ENCODE measurements around the gene IFTAP.
"Not testable (repeated sequence)": the region's sequence is repeated elsewhere in the genome, so short reads cannot be mapped to it uniquely, and the experiment has no call there.

The IFTAP gene

GRCh38 chr11:36594316-36594989, at the start of gene IFTAP:
TSS of gene IFTAP (plus strand) at chr11:36594502. CDS start at chr11:36610104, 15,602 bp downstream.
- H3K4me3 ChIP-seq (ENCODE audit: low read depth, low read length) = peak within 1 kb of the TSS; percentile 81
- peak; percentile 65 for DNase-seq (ENCODE audit: low read depth)

- DNase-seq (ENCODE audit: low read depth) = no peak
- H3K4me3 ChIP-seq (ENCODE audit: low read depth, low read length) = no peak overlapping the region
Measured at GRCh38 chr11:36550385-36551115, 43.8 kb upstream of the IFTAP start.

GRCh38 chr11:36557390-36557789, 36.9 kb upstream of the IFTAP start:
- not testable (repeated sequence) for H3K4me3 ChIP-seq (ENCODE audit: low read depth, low read length); DNase-seq (ENCODE audit: low read depth)

- no peak for DNase-seq (ENCODE audit: low read depth)
- no peak overlapping the region for H3K4me3 ChIP-seq (ENCODE audit: low read depth, low read length)
Measured at GRCh38 chr11:36557991-36558390, 36.3 kb upstream of the IFTAP start.

- H3K4me3 ChIP-seq (ENCODE audit: low read depth, low read length) = no peak overlapping the region
- DNase-seq (ENCODE audit: low read depth) = no peak
Measured at GRCh38 chr11:36558571-36559413, 35.5 kb upstream of the IFTAP start.

- DNase-seq (ENCODE audit: low read depth) = peak; percentile 13
- peak overlapping the region; percentile 37 for H3K4me3 ChIP-seq (ENCODE audit: low read depth, low read length)
Measured at GRCh38 chr11:36564376-36565030, 29.8 kb upstream of the IFTAP start.

- no peak for DNase-seq (ENCODE audit: low read depth)
- no peak overlapping the region for H3K4me3 ChIP-seq (ENCODE audit: low read depth, low read length)
Measured at GRCh38 chr11:36565031-36565610, 29.2 kb upstream of the IFTAP start.

- no peak overlapping the region for H3K4me3 ChIP-seq (ENCODE audit: low read depth, low read length)
- DNase-seq (ENCODE audit: low read depth) = no peak
Measured at GRCh38 chr11:36566407-36567053, 27.8 kb upstream of the IFTAP start.

- no peak for DNase-seq (ENCODE audit: low read depth)
- no peak within 1 kb of the TSS for H3K4me3 ChIP-seq (ENCODE audit: low read depth, low read length)
Measured at GRCh38 chr11:36567694-36568093, 26.6 kb upstream of the IFTAP start, which contains the start of gene RAG1. TSS of gene RAG1 (plus strand) at chr11:36568007. CDS start at chr11:36573305, 5,298 bp downstream.

GRCh38 chr11:36569095-36569494, 25.2 kb upstream of the IFTAP start:
- H3K4me3 ChIP-seq (ENCODE audit: low read depth, low read length) = no peak overlapping the region
- no peak for DNase-seq (ENCODE audit: low read depth)

GRCh38 chr11:36574486-36574885, 19.8 kb upstream of the IFTAP start:
- no peak overlapping the region for H3K4me3 ChIP-seq (ENCODE audit: low read depth, low read length)
- DNase-seq (ENCODE audit: low read depth) = no peak

GRCh38 chr11:36577373-36577772, 16.9 kb upstream of the IFTAP start:
- H3K4me3 ChIP-seq (ENCODE audit: low read depth, low read length) = no peak overlapping the region
- no peak for DNase-seq (ENCODE audit: low read depth)

GRCh38 chr11:36577859-36578258, 16.4 kb upstream of the IFTAP start:
- no peak overlapping the region for H3K4me3 ChIP-seq (ENCODE audit: low read depth, low read length)
- DNase-seq (ENCODE audit: low read depth) = no peak

GRCh38 chr11:36578458-36578857, 15.8 kb upstream of the IFTAP start:
- DNase-seq (ENCODE audit: low read depth) = no peak
- no peak overlapping the region for H3K4me3 ChIP-seq (ENCODE audit: low read depth, low read length)

- no peak overlapping the region for H3K4me3 ChIP-seq (ENCODE audit: low read depth, low read length)
- no peak for DNase-seq (ENCODE audit: low read depth)
Measured at GRCh38 chr11:36581536-36581935, 12.8 kb upstream of the IFTAP start.

GRCh38 chr11:36583667-36584066, 10.6 kb upstream of the IFTAP start:
- H3K4me3 ChIP-seq (ENCODE audit: low read depth, low read length) = no peak overlapping the region
- no peak for DNase-seq (ENCODE audit: low read depth)

GRCh38 chr11:36586543-36586942, 7.8 kb upstream of the IFTAP start:
- no peak overlapping the region for H3K4me3 ChIP-seq (ENCODE audit: low read depth, low read length)
- DNase-seq (ENCODE audit: low read depth) = no peak

GRCh38 chr11:36588099-36588498, 6.2 kb upstream of the IFTAP start:
- no peak for DNase-seq (ENCODE audit: low read depth)
- no peak overlapping the region for H3K4me3 ChIP-seq (ENCODE audit: low read depth, low read length)

- no peak overlapping the region for H3K4me3 ChIP-seq (ENCODE audit: low read depth, low read length)
- no peak for DNase-seq (ENCODE audit: low read depth)
Measured at GRCh38 chr11:36590513-36590912, 3.8 kb upstream of the IFTAP start.

Data from skeletal muscle cell (primary cell).